Measurements from ENCODE around the gene MYZAP. TPM values are rescaled to one million over a fixed set of nuclear protein-coding genes. Genes with fewer than 3 reads are reported as not detected.

The MYZAP gene
- total and polyA plus RNA-seq, 10 of the 15 experiments (the other 5 are each of a cell fraction or from before 2014, with no cell fraction given): not detected

- no peak for TF ChIP-seq BCLAF1 (IDR thresholded peaks at IDR 0.05)
- TF ChIP-seq JUNB (IDR thresholded peaks at IDR 0.05): no peak
- no peak for TF ChIP-seq CBX3 (IDR thresholded peaks at IDR 0.05; ENCODE audit: borderline replicate concordance, low read depth)
- no peak for TF ChIP-seq CBX5 (IDR thresholded peaks at IDR 0.05; ENCODE audit: low read depth)
Observed at GRCh38 chr15:57637846-57638245, 46.1 kb downstream of the MYZAP start (continued).

GRCh38 chr15:57639306-57639705 is 47.6 kb downstream of the MYZAP start:
- TF ChIP-seq MTA3 (IDR thresholded peaks at IDR 0.05; ENCODE audit: borderline replicate concordance, low read length) (no peak), ELK1 (IDR thresholded peaks at IDR 0.05; ENCODE audit: low read depth, low read length) (no peak)
- Histone ChIP-seq H3K79me2 (ENCODE audit: control insufficient read depth, insufficient read depth, low read length) (no peaks in the 10 kb centered on the region), H2AFZ (ENCODE audit: control insufficient read depth, low read depth, low read length) (no peak overlapping the region), H3K4me2 (ENCODE audit: control insufficient read depth, insufficient read depth) (no peak overlapping the region), H3K36me3 (ENCODE audit: control insufficient read depth in 2 of 2, insufficient read depth in 2 of 2, low read length in 1 of 2) (no peaks in the 10 kb centered on the region), H3K9me3 (replicated peaks; ENCODE audit: control insufficient read depth, insufficient read depth, low read length) (no peaks in the 10 kb centered on the region), H3K9ac (ENCODE audit: control insufficient read depth, insufficient read depth, low read length) (no peak overlapping the region), H3K27me3 (replicated peaks in 1 of 2; ENCODE audit: control insufficient read depth in 2 of 2, insufficient read depth in 2 of 2, low read length in 1 of 2) (peaks cover 0 to 5% of the 10 kb centered on the region in 2 experiments; a peak in 2 of 4 replicates), H3K4me1 (ENCODE audit: control insufficient read depth, insufficient read depth, low read length) (no peaks in the 10 kb centered on the region), H3K4me3 (no peak overlapping the region), H3K27ac (ENCODE audit: control insufficient read depth, insufficient read depth) (no peak overlapping the region), H4K20me1 (ENCODE audit: control insufficient read depth, insufficient read depth) (no peaks in the 10 kb centered on the region)
- ChIA-PET SMC1A (ENCODE audit: uncharacterized antibody, unreplicated experiment) (interaction anchor here (0.9 kb wide), 1 partner anchor 18 kb away, joined by 3 read pairs; no protein-coding TSS in a partner anchor), CTCF (interaction anchor here (0.7 kb wide), 1 partner anchor 222 kb away, joined by 4 read pairs; no protein-coding TSS in a partner anchor), RAD21 (ENCODE audit: unreplicated experiment) (no interaction called here), POLR2A (no interaction called here)
- ATAC-seq: no peak
- no peak for DNase-seq (ENCODE audit: low read depth, low spot score)
- WGBS (ENCODE audit: insufficient coverage, insufficient replicate concordance, low lambda C conversion rate, missing lambda C conversion rate): 23% methylated on average over 6 of the region's 6 CpGs
- intact Hi-C loops (cut with micrococcal nuclease; ENCODE audit: unreplicated experiment): no loop called here
- in situ Hi-C loops (cut with MboI): no loop called here
- BruUV-seq (replicated peaks): no TSS peak
- FAIRE-seq: no peak

Data from GM12878 (cell line).